Naive thymus-derived CD8-positive, alpha-beta T cell (primary cell): Measurements from ENCODE around the gene HCLS1. TPM values are rescaled to one million over a fixed set of nuclear protein-coding genes. Genes with fewer than 3 reads are reported as not detected.
"Not testable (repeated sequence)": the region's sequence is repeated elsewhere in the genome, so short reads cannot be mapped to it uniquely, and the experiment has no call there.

ENCODE experiments used
- ATAC-seq, 2 donors: fragments of 150-1000 bp; cut with Tn5 transposase in 1 of 2; sonication (Bioruptor Pico), chemical (Tn5 transposase) in 1 of 2; 1 replicate in 1 of 2; 2 replicates in 1 of 2; pipeline ENCODE4 v1.10.0; 2021; ENCODE audit warnings: mild to moderate bottlenecking in 2 of 2, moderate library complexity in 2 of 2
- POLR2A ChIA-PET: fragments of 350-600 bp; sonication (Branson Sonifier 250); formaldehyde crosslinking; loops from one replicate; lab custom pipeline; 2021; ENCODE audit warnings: antibody characterized with exemption; lab: Charles Lee
- DNase-seq, 10 donors: peaks; one replicate each; pipeline versions ENCODE4 v3.0.0 to v3.0.0-alpha.2; 2020 to 2022
- H3K27ac Mint-ChIP-seq, 10 donors: one replicate each; pipeline ENCODE4 v1.8.0; 2020 to 2022; ENCODE audit warnings: mild to moderate bottlenecking in 10 of 10, mixed read lengths in 10 of 10, moderate library complexity in 4 of 10, inconsistent platforms in 1 of 10
- H3K27me3 Mint-ChIP-seq, 5 donors: one replicate each; pipeline ENCODE4 v1.8.0; 2021 to 2022; ENCODE audit warnings: mixed read lengths in 5 of 5
- H3K36me3 Mint-ChIP-seq, 3 donors: one replicate each; pipeline ENCODE4 v1.8.0; 2020 to 2022; ENCODE audit warnings: mixed read lengths in 3 of 3, mild to moderate bottlenecking in 2 of 3, inconsistent platforms in 1 of 3
- H3K4me1 Mint-ChIP-seq, 4 donors: one replicate each; pipeline ENCODE4 v1.8.0; 2021 to 2022; ENCODE audit warnings: mixed read lengths in 4 of 4
- H3K4me3 Mint-ChIP-seq, 10 donors: one replicate each; pipeline ENCODE4 v1.8.0; 2020 to 2022; ENCODE audit warnings: mild to moderate bottlenecking in 10 of 10, mixed read lengths in 10 of 10, moderate library complexity in 6 of 10, inconsistent platforms in 1 of 10
- H3K9me3 Mint-ChIP-seq, 9 donors: one replicate each; pipeline ENCODE4 v1.8.0; 2020 to 2022; ENCODE audit warnings: mixed read lengths in 9 of 9, mild to moderate bottlenecking in 3 of 9, inconsistent platforms in 1 of 9, moderate library complexity in 1 of 9
- polyA plus RNA-seq, 3 donors: library from polyadenylated mRNA; unstranded; fragments of 300-500 nt; fragmentation: Illumina TruSeq; gene quantifications; one replicate each; pipeline ENCODE4 v1.2.3, GENCODE V29; 2021
- total RNA-seq, 8 experiments: library from RNA in 2 of 8; stranded (reverse) in 2 of 8; gene quantifications; one replicate each; pipeline ENCODE4 v1.2.3 and lab custom pipeline; 2021 to 2026

The HCLS1 gene, protein sequence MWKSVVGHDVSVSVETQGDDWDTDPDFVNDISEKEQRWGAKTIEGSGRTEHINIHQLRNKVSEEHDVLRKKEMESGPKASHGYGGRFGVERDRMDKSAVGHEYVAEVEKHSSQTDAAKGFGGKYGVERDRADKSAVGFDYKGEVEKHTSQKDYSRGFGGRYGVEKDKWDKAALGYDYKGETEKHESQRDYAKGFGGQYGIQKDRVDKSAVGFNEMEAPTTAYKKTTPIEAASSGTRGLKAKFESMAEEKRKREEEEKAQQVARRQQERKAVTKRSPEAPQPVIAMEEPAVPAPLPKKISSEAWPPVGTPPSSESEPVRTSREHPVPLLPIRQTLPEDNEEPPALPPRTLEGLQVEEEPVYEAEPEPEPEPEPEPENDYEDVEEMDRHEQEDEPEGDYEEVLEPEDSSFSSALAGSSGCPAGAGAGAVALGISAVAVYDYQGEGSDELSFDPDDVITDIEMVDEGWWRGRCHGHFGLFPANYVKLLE
- total RNA-seq (100 to 1,000 TPM; 340 to 355 TPM), polyA plus RNA-seq (100 to 1,000 TPM; 375 to 453 (median 402) TPM), total RNA-seq (lab: John Stamatoyannopoulos, UW) (381 to 473 (median 423) reads per million in 6 experiments)

DNA sequence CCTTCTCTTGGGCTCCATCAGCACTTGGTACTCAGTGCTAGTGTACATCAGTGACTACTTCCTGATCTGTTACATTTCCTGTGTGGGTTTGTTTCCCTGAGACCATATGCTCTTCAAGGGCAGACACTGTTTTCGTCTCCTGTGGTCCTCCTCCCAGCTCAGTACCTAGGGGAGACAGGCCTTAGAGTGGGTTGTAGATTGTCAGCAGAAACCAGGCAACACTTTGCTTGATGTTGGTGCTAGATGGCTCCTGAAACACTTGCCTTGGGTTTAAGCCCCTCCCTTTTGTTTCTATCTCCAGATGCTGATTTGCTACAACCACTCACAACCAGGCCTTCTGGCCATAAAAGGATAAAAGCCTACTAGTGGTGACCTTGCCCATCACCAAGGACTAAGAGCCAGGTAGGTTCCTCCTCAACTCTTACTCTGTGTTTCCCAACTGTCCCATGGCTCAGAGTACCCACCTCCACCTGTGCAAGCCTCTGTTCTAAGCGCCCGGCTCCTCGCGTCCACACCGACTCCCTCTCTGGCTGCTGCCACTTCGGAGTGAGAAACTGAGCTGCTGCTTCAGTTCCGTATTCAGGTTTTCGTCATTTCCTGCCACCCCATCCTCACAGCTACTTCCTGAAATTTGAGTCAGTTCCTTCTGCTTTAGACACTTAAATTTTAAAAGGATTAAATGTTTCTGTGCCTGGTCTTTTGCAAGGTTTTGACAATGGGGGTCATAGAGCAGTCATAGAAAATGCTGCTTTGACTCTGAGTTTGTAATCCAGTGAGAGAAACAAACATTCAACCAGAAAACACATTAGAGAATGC is at the start of gene HCLS1:
TSS of gene HCLS1 (minus strand) at position 548 of the 816 bp plus-strand sequence. CDS start 2,556 bp downstream, outside the sequence.
- ATAC-seq (peak; percentile 84 to 85), DNase-seq (peak; percentile 47 to 86 (median 74))
- H3K9me3 Mint-ChIP-seq: peaks cover 0 to 7% (median 0%) of the 10 kb centered on the region in 9 donors
- POLR2A ChIA-PET: interaction anchor here (0.6 to 2.5 kb wide), 11 partner anchors 10 to 1020 kb away, joined by 3 to 14 read pairs (median 3); partner anchors contain the start of genes EAF2, FAM162A, GOLGB1 and IQCB1
- no peaks in the 10 kb centered on the region for H3K27me3 Mint-ChIP-seq
- H3K27ac Mint-ChIP-seq: peak within 1 kb of the TSS; percentile 97 to 100 (median 99)
- H3K4me3 Mint-ChIP-seq: peak within 1 kb of the TSS; percentile 92 to 99 (median 96)
- peaks cover 34 to 62% (median 61%) of the 10 kb centered on the region in 4 donors for H3K4me1 Mint-ChIP-seq
- peaks cover 15 to 61% (median 41%) of the 10 kb centered on the region in 3 donors for H3K36me3 Mint-ChIP-seq

DNA sequence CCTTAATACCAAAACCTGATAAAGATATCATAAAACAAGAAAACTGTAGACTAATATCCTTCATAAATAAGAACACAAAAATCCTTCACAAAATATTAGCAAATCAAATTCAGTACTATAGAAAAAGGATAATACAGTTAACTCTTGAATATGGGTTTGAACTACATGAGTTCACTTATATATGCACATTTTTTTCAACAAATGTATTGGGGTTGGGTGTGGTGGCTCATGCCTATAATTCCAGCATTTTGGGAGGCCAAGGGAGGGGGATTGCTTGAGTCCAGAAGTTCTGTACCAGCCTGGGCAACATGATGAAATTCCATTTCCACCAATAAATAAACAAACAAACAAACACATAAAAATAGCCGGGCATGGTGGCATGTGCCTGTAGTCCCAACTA is 49.6 kb upstream of the HCLS1 start:
- H3K36me3 Mint-ChIP-seq: peaks cover 13 to 75% (median 24%) of the 10 kb centered on the region in 3 donors
- H3K9me3 Mint-ChIP-seq: no peaks in the 10 kb centered on the region
- H3K27ac Mint-ChIP-seq: peak overlapping the region in 1 of 10 donors; percentile 24
- POLR2A ChIA-PET: interaction anchor here (0.7 kb wide), 1 partner anchor 26 kb away, joined by 3 read pairs; no protein-coding TSS in a partner anchor
- no peak overlapping the region for H3K4me3 Mint-ChIP-seq
- ATAC-seq: no peak
- DNase-seq: no peak
- H3K27me3 Mint-ChIP-seq: no peaks in the 10 kb centered on the region
- H3K4me1 Mint-ChIP-seq: peaks cover 4 to 7% (median 5%) of the 10 kb centered on the region in 4 donors

- no peaks in the 10 kb centered on the region for H3K27me3 Mint-ChIP-seq
- POLR2A ChIA-PET: no interaction called here
- no peak for DNase-seq
- peaks cover 5 to 7% (median 6%) of the 10 kb centered on the region in 4 donors for H3K4me1 Mint-ChIP-seq
- H3K27ac Mint-ChIP-seq: peak overlapping the region in 2 of 10 donors; percentile 55 to 79
- ATAC-seq: no peak
- peaks cover 8 to 69% (median 32%) of the 10 kb centered on the region in 3 donors for H3K36me3 Mint-ChIP-seq
- no peak overlapping the region for H3K4me3 Mint-ChIP-seq
- no peaks in the 10 kb centered on the region for H3K9me3 Mint-ChIP-seq
Observed at GRCh38 chr3:121707531-121708273, 47.0 kb upstream of the HCLS1 start.

DNA sequence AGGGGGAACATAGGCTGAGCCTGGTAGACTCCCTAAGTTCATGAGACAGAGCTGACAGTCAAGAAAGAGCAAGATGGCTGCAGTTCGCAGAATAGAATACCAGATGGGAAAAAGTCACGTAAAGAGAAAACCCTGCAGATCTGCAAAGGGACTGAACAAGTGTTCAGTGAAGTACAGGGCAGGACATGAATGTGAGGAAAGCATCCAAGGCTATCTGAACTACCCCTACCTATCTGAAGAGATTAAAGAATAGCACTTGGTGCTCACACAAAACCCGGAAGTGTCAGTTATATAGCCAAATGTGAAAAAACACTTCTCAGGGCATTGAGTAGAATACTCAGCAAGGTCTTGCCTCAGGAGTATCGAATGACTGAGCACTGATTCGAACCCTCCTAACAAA is 44.8 kb upstream of the HCLS1 start:
- Mint-ChIP-seq H3K9me3 (no peaks in the 10 kb centered on the region), H3K27me3 (no peaks in the 10 kb centered on the region), H3K36me3 (peaks cover 14 to 78% (median 44%) of the 10 kb centered on the region in 3 donors), H3K27ac (no peak overlapping the region), H3K4me3 (no peak overlapping the region), H3K4me1 (peaks cover 3 to 8% (median 6%) of the 10 kb centered on the region in 4 donors)
- POLR2A ChIA-PET: no interaction called here
- no peak for ATAC-seq
- no peak for DNase-seq

DNA sequence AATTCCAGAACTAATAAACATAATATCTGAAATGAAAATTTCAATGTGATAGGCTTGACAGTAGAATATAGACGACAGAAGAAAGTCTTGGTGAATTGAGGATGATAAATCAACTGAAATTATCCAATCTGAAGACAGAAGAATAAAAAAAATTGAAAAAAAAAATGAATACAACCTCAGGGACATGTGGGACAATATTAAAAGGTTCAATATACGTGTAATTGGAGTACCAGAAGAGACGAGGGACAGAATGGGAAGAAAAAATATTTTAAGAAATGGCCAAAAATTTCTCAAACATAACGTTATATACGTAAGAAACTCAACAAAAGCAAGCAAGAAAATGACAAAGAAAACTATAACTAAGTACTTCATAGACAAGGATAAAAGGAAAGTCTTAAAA is 43.3 kb upstream of the HCLS1 start:
- POLR2A ChIA-PET: no interaction called here
- ATAC-seq (no peak), DNase-seq (no peak)
- no peak overlapping the region for H3K4me3 Mint-ChIP-seq
- peaks cover 16 to 81% (median 46%) of the 10 kb centered on the region in 3 donors for H3K36me3 Mint-ChIP-seq
- no peaks in the 10 kb centered on the region for H3K9me3 Mint-ChIP-seq
- H3K27ac Mint-ChIP-seq: peak overlapping the region in 1 of 10 donors; percentile 64
- H3K4me1 Mint-ChIP-seq: peaks cover 0 to 6% (median 2%) of the 10 kb centered on the region in 4 donors
- no peaks in the 10 kb centered on the region for H3K27me3 Mint-ChIP-seq

GRCh38 chr3:121698901-121699300 is 38.2 kb upstream of the HCLS1 start:
- Mint-ChIP-seq H3K4me3 (no peak overlapping the region), H3K36me3 (peaks cover 28 to 64% (median 46%) of the 10 kb centered on the region in 3 donors), H3K4me1 (peaks cover 0 to 7% (median 2%) of the 10 kb centered on the region in 4 donors), H3K9me3 (no peaks in the 10 kb centered on the region), H3K27me3 (no peaks in the 10 kb centered on the region), H3K27ac (no peak overlapping the region)
- ATAC-seq (no peak), DNase-seq (no peak)
- POLR2A ChIA-PET: no interaction called here

DNA sequence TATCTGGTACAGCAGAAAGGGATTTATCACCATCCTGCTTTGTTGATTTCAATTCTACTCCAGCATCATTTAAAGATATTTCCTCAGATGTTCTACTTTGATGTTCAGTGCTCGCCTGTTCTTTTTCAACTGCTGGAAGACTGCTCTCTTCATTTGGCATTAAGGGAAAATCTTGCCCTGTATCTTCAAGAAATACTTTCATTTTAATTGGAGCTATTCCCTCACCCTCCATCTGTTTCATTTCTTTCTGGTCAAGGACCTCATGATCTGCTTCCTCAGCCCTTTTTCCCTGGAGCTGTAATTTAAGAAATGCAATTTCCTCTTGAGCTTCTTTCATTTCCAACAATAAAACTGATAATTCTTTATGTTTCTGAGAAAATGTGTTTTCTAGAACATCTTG is 37.8 kb upstream of the HCLS1 start:
- H3K4me3 Mint-ChIP-seq: no peak overlapping the region
- no peaks in the 10 kb centered on the region for H3K9me3 Mint-ChIP-seq
- H3K27ac Mint-ChIP-seq: no peak overlapping the region
- peaks cover 0 to 7% (median 2%) of the 10 kb centered on the region in 4 donors for H3K4me1 Mint-ChIP-seq
- POLR2A ChIA-PET: no interaction called here
- H3K36me3 Mint-ChIP-seq: peaks cover 28 to 60% (median 43%) of the 10 kb centered on the region in 3 donors
- H3K27me3 Mint-ChIP-seq: no peaks in the 10 kb centered on the region
- no peak for ATAC-seq
- no peak for DNase-seq

GRCh38 chr3:121696186-121696585 is 35.5 kb upstream of the HCLS1 start:
- H3K27me3 Mint-ChIP-seq: no peaks in the 10 kb centered on the region
- H3K4me1 Mint-ChIP-seq: peaks cover 0 to 7% (median 2%) of the 10 kb centered on the region in 4 donors

DNA sequence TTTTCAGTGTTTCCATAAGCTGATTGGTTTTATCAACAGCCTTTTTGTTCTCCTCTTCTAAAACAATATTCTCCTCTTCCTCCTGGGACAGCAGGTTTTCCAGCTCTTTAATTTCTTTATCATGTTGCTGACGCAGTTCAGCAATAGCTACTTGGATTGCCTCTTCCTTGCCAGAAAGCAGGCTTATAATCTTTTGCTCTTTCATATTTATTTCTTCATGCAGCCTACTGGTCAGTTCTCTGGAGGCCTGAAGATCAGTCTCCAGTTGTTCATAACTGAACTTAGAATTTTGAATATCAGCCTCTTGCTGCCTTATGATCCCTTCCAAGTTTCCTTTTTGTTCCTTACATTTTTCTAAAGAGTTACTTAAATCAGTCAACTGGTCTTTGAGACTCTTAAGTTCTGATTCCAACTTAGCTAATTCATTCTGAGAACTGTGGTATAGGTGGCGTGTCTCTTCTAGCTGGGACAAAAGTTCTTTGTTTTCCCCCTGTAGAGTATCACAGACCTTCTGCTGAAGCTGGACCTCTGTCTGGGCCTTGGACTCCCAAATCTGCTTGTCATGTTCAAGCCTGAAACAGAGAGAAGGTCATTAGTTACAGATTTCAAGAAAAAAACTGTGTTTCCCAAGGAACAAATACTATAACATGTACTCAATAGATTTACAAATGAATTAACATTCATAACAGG is 31.5 kb upstream of the HCLS1 start:
- DNase-seq: no peak
- Mint-ChIP-seq H3K27me3 (no peaks in the 10 kb centered on the region), H3K36me3 (peaks cover 15 to 34% (median 24%) of the 10 kb centered on the region in 3 donors), H3K4me1 (peaks cover 0 to 8% (median 3%) of the 10 kb centered on the region in 4 donors), H3K9me3 (no peaks in the 10 kb centered on the region), H3K4me3 (no peak overlapping the region), H3K27ac (no peak overlapping the region)
- POLR2A ChIA-PET: no interaction called here
- no peak for ATAC-seq

More at GRCh38 chr3:121696186-121696585, 35.5 kb upstream of the HCLS1 start:
- DNase-seq (no peak), ATAC-seq (no peak)
- Mint-ChIP-seq H3K4me3 (no peak overlapping the region), H3K27ac (no peak overlapping the region), H3K36me3 (peaks cover 32 to 44% (median 43%) of the 10 kb centered on the region in 3 donors), H3K9me3 (no peaks in the 10 kb centered on the region)
- POLR2A ChIA-PET: no interaction called here

GRCh38 chr3:121690777-121691405 is 30.2 kb upstream of the HCLS1 start:
- H3K4me3 Mint-ChIP-seq: no peak overlapping the region
- peaks cover 26 to 46% (median 30%) of the 10 kb centered on the region in 3 donors for H3K36me3 Mint-ChIP-seq
- H3K4me1 Mint-ChIP-seq: peaks cover 0 to 8% (median 2%) of the 10 kb centered on the region in 4 donors
- no peak for ATAC-seq
- no peak for DNase-seq
- peak overlapping the region in 2 of 10 donors; percentile 2 to 4 for H3K27ac Mint-ChIP-seq
- peaks cover 0 to 10% (median 5%) of the 10 kb centered on the region in 9 donors for H3K9me3 Mint-ChIP-seq
- no peaks in the 10 kb centered on the region for H3K27me3 Mint-ChIP-seq
- POLR2A ChIA-PET: no interaction called here

- ATAC-seq, H3K27me3 Mint-ChIP-seq, POLR2A ChIA-PET, DNase-seq, H3K4me3 Mint-ChIP-seq, H3K27ac Mint-ChIP-seq, H3K4me1 Mint-ChIP-seq: not testable (repeated sequence)
- peaks cover 0 to 23% (median 14%) of the 10 kb centered on the region in 9 donors for H3K9me3 Mint-ChIP-seq
- peaks cover 40 to 56% (median 43%) of the 10 kb centered on the region in 3 donors for H3K36me3 Mint-ChIP-seq
Observed at GRCh38 chr3:121688747-121689146, 28.0 kb upstream of the HCLS1 start.
